Karpas-422 (cell line): ENCODE data around the gene PFN3. TPM values are rescaled to one million over a fixed set of nuclear protein-coding genes. Genes with fewer than 3 reads are reported as not detected.

Source experiments
- DNase-seq: peaks from one replicate; pipeline ENCODE4 v3.0.0-alpha.2; 2015
- H2AFZ ChIP-seq: fragments of 200-600 bp; sonication (generic); 2 replicates; pipeline ENCODE4 v1.6.1; 2014; ENCODE audit warnings: antibody characterized with exemption, low read length, mixed read lengths
- H3K27ac ChIP-seq: fragments of 200-600 bp; sonication (generic); 2 replicates; pipeline ENCODE4 v1.5.1; 2014; ENCODE audit warnings: mild to moderate bottlenecking, low read length, moderate library complexity
- H3K27me3 ChIP-seq: fragments of 200-600 bp; sonication (generic); 2 replicates; pipeline ENCODE4 v1.6.1; 2014; ENCODE audit warnings: low read length, mixed read lengths
- H3K36me3 ChIP-seq: fragments of 200-600 bp; sonication (generic); 2 replicates; pipeline ENCODE4 v1.6.1; 2014; ENCODE audit warnings: low read length, mixed read lengths; ENCODE audit not compliant: insufficient read depth
- H3K4me1 ChIP-seq: fragments of 200-600 bp; sonication (generic); 2 replicates; pipeline ENCODE4 v1.6.1; 2014; ENCODE audit warnings: mild to moderate bottlenecking, low read length, mixed read lengths
- H3K4me2 ChIP-seq: fragments of 200-600 bp; sonication (generic); 2 replicates; pipeline ENCODE4 v1.6.1; 2014; ENCODE audit warnings: low read length, low read depth, mild to moderate bottlenecking; ENCODE audit not compliant: poor library complexity, severe bottlenecking
- H3K4me3 ChIP-seq: fragments of 200-600 bp; sonication (generic); 2 replicates; pipeline ENCODE4 v1.5.1; 2014; ENCODE audit warnings: mild to moderate bottlenecking, antibody characterized with exemption, low read length, mixed read lengths
- H3K79me2 ChIP-seq: fragments of 200-600 bp; sonication (generic); 2 replicates; pipeline ENCODE4 v1.6.1; 2014; ENCODE audit warnings: mild to moderate bottlenecking, low read length, mixed read lengths
- H3K9ac ChIP-seq: fragments of 200-600 bp; sonication (generic); 2 replicates; pipeline ENCODE4 v1.6.0; 2014; ENCODE audit warnings: low read length
- H3K9me2 ChIP-seq: fragments of 200-600 bp; sonication (generic), shearing (Covaris generic); replicated peaks from 2 replicates; pipeline ENCODE4 v1.6.0; 2014; ENCODE audit warnings: mild to moderate bottlenecking, low read length, moderate library complexity; ENCODE audit not compliant: insufficient read depth
- H3K9me3 ChIP-seq: fragments of 300-700, 200-600 bp; sonication (generic); 2 replicates; pipeline ENCODE4 v1.6.1; 2014; ENCODE audit warnings: low read length, mixed read lengths
- H4K20me1 ChIP-seq: fragments of 200-600 bp; sonication (generic); 2 replicates; pipeline ENCODE4 v1.6.1; 2014; ENCODE audit warnings: mild to moderate bottlenecking, antibody characterized with exemption, low read length, low read depth; ENCODE audit not compliant: insufficient read depth
- total RNA-seq: library from RNA; depleted of rRNA; stranded (reverse); fragments of >200 nt; shearing (Covaris generic); gene quantifications from 2 replicates; pipeline ENCODE4 v1.2.3, GENCODE V29; 2014; ENCODE audit warnings: low replicate concordance

The PFN3 gene
- total RNA-seq, 1 experiment from 2014 or later = not detected

DNA sequence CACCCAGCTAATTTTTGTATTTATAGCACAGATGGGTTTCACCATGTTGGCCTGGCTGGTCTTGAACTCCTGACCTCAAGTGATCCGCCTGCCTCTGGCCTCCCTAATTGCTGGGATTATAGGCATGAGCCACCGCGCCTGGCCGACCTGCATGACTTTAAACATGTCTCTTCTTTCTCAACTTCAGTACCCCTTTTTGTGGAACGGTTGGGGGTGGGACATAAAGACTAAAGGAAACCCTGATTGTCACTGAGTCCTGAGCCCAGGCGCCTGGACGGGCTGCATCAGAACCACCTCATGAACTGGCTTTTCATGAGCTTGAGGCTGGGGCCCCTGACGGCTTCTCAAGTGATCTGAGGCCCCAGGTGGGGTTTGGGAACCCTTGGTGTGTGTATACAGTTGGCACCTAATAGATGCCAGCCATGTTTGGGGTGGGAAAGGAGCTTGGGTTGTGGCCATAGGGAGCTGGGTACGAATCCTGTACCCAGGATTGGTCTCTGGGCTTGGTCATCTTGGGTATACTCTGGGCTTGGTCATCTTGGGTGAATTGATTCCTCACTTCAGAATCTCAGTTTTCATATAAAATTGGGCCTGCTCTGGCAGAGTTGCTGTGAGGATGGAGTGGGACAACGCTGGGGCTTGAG is 28.2 kb upstream of the PFN3 start:
- Histone ChIP-seq H3K9me2 (no peaks in the 10 kb centered on the region), H3K27me3 (no peaks in the 10 kb centered on the region), H3K27ac (peak overlapping the region; percentile 84), H3K4me2 (peak overlapping the region; percentile 95), H4K20me1 (peaks cover 20% of the 10 kb centered on the region; the same call in 1 of the 2 replicates), H2AFZ (no peak overlapping the region), H3K9me3 (no peaks in the 10 kb centered on the region), H3K36me3 (peaks cover 16% of the 10 kb centered on the region), H3K9ac (peak overlapping the region; percentile 92), H3K4me3 (peak overlapping the region; percentile 90), H3K79me2 (peaks cover 49% of the 10 kb centered on the region), H3K4me1 (peaks cover 58% of the 10 kb centered on the region)
- no peak for DNase-seq

DNA sequence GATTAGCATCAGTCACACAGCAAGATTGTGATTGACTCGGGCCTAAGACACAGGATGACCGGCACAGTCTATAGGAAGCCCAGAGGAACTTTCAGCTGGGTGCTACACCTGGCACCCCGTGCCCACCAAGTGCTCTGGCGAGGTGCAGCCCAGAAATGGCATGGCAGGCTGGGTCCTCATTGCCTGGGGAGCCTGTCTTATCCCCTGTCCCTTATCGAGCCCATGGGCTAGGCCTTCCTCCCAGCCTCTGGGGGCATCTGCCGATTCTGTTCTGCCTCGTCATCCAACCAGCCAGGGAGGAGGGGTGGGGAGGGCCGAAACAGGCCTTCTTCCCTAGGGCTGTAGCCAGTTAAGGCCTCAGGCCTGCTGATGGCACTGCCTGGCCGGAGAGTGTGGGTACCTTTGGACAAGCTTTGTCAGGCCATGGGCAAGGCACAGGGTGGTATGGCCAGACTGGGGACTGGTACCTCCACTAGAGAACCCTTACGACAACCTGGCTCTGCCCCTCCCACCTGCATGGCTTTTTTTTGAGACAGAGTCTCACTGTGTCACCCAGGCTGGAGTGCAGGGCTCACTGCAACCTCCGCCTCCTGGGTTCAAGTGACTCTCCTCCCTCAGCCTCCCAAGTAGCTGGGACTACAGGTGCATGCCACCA is 27.6 kb upstream of the PFN3 start:
- H3K9me2 ChIP-seq = no peaks in the 10 kb centered on the region
- no peak overlapping the region for H2AFZ ChIP-seq
- H3K9me3 ChIP-seq = no peaks in the 10 kb centered on the region
- peak overlapping the region; percentile 92 for H3K9ac ChIP-seq
- H3K27ac ChIP-seq = peak overlapping the region; percentile 84
- DNase-seq = peak; percentile 49
- H3K4me1 ChIP-seq = peaks cover 58% of the 10 kb centered on the region
- H3K79me2 ChIP-seq = peaks cover 49% of the 10 kb centered on the region
- H4K20me1 ChIP-seq = peaks cover 20% of the 10 kb centered on the region; the same call in 1 of the 2 replicates
- H3K36me3 ChIP-seq = peaks cover 12% of the 10 kb centered on the region
- H3K27me3 ChIP-seq = no peaks in the 10 kb centered on the region
- peak overlapping the region; percentile 95 for H3K4me2 ChIP-seq
- H3K4me3 ChIP-seq = peak overlapping the region; percentile 90

DNA sequence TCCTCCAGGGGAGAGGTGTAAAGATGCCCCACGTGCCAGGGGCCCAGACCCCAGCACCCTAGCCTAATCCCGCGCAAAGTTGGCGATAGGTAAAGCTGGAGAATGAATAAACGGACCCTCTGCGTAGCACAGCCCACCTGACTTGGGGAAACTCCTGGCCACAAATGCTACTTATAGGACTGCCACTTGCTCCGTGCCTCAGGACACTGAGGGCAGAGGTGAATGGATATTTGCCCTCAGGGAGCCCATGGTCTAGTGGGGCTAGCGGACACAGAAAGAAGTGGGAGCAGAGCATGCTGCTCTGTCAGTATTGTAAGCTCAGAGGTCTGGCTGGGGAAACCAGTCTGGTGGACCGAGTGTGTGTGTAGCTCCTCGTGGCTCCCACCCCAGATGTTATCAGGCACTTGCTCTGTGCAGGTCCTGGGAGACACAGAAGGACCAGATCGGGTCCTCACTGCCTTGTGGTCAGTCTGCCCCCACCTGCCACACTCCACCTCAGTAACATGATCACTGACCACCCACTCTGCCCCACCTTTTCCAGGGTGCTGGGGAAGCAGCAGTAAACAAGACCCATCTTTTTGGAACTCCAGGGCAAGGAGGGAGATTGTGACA is 26.9 kb upstream of the PFN3 start:
- DNase-seq = peak; percentile 67
- Histone ChIP-seq H3K9ac (peak overlapping the region; percentile 92), H3K4me1 (peaks cover 58% of the 10 kb centered on the region), H3K36me3 (peaks cover 5% of the 10 kb centered on the region; the same call in 1 of the 2 replicates), H3K79me2 (peaks cover 49% of the 10 kb centered on the region), H3K9me2 (no peaks in the 10 kb centered on the region), H3K4me2 (peak overlapping the region; percentile 95), H3K27me3 (no peaks in the 10 kb centered on the region), H3K27ac (peak overlapping the region; percentile 84), H3K9me3 (no peaks in the 10 kb centered on the region), H2AFZ (no peak overlapping the region), H3K4me3 (peak overlapping the region; percentile 90), H4K20me1 (peaks cover 20% of the 10 kb centered on the region; the same call in 1 of the 2 replicates)

DNA sequence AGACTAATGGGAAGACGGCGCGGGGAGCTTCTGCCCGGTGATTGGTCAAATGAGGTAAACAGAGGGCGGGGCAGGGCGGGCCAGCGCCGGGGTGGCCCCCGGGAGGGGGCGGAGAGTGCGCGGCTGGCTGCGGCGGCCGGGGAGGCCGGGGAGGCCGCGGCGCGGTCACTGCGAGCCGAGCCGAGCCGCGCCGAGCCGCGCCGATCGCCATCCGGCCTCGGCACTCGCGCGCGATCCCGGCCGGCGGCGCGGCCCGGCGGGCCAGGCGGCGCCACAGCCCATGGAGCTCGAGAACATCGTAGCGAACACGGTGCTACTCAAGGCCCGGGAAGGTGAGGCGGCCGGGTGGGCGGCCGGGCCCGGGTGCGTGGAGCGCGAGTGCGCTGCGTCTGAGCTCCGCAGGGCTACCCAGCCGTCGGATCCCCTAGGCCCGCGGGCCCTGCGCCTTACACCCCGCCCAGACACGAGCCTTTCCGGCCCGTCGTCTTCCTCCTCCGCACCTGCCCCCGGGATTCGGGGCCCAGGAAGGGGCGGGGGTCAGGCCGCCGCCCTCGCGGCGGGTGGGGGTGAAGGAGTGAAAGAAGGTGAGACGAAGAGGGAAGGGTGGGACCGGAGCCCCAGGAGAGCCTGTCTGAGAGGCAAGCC is 26.2 kb upstream of the PFN3 start, which contains the start of gene GRK6:
Gene GRK6 (plus strand): TSS at position 111 of the 645 bp plus-strand sequence. CDS start 170 bp downstream, at position 281.
- Histone ChIP-seq H3K4me1 (peaks cover 55% of the 10 kb centered on the region), H4K20me1 (peaks cover 20% of the 10 kb centered on the region; the same call in 1 of the 2 replicates), H3K4me2 (peak within 1 kb of the TSS; percentile 95), H3K27ac (peak within 1 kb of the TSS; percentile 84), H3K36me3 (no peaks in the 10 kb centered on the region), H3K9me2 (no peaks in the 10 kb centered on the region), H3K27me3 (no peaks in the 10 kb centered on the region), H3K9me3 (no peaks in the 10 kb centered on the region), H3K79me2 (peaks cover 47% of the 10 kb centered on the region), H3K4me3 (peak within 1 kb of the TSS; percentile 90), H2AFZ (peak within 1 kb of the TSS; percentile 63), H3K9ac (peak within 1 kb of the TSS; percentile 92)
- DNase-seq = peak; percentile 88

DNA sequence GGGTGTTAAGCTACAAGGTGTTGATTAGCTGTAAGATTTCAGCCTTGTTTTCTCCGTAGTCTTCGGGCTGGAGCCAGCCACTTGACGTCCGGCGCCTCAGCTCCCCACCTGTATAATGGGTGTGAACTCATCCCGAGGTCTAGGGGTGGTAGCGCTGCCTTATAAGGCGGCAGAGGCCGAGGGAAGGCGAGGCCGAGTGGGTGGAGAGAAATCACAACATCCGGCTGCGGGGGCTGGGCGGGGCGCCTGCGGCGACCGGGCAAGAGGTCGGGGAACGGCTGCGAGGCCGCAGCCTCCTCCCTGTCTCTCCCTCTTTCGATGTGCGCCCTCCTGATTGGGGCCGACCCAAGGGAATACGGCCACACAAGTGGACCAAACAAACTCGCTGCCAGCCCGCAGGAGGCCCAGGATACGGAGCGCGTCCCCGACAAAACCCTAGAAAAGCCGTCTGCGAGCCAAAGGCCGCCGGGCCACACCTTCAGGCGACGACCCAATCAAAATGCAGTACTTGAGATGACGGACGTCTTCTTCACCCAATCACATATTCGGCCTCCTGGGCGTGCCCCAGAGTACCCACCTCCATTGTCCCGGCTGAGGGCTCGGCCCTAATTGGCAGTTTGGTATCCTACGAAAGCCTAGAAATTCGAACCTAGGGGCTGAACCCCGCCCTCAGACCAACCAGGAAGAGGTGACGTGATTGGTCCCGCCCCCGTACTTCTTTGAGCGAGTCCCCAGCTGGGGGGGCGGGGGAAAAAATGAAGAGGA is 25.5 kb upstream of the PFN3 start:
- Histone ChIP-seq H3K27ac (no peak overlapping the region; the same call in 1 of the 2 replicates), H3K79me2 (peaks cover 43% of the 10 kb centered on the region), H2AFZ (peak overlapping the region; percentile 63), H3K9me3 (no peaks in the 10 kb centered on the region), H3K36me3 (no peaks in the 10 kb centered on the region), H4K20me1 (peaks cover 20% of the 10 kb centered on the region; the same call in 1 of the 2 replicates), H3K4me1 (peaks cover 48% of the 10 kb centered on the region), H3K27me3 (no peaks in the 10 kb centered on the region), H3K9ac (peak overlapping the region; percentile 78), H3K9me2 (no peaks in the 10 kb centered on the region), H3K4me3 (peak overlapping the region; percentile 73), H3K4me2 (peak overlapping the region; percentile 83)
- peak; percentile 100 for DNase-seq

DNA sequence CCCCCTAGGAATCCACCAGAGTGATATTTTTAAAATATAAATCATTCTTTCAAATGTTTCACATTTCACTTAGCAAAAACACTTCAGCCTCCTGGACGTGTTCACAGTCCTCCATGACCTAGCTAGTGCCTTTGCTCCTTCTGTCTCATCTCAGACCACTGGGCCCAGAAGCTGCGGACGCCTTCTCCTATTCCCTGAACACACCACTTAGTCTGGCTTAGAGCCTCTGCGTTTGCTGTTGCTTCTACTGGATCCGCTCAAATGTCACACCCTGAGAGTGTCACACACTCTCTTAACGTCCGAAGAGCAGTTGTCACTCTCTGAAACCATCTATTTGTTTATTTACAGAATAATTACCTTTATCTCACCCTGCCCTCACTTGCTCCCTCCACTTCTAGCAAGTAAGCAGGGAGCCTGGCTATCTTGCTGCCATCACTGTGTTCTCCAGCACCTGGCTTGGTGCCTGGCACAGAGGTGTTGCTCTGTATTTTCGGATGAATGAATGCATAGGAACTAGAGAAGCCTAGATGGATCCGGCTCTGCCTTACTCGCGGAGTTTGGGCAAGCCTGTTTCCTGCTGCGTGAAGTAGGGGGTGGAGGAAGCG is 24.8 kb upstream of the PFN3 start:
- H3K9me2 ChIP-seq = no peaks in the 10 kb centered on the region
- H3K9ac ChIP-seq = peak overlapping the region; percentile 78
- H3K79me2 ChIP-seq = peaks cover 36% of the 10 kb centered on the region
- H3K36me3 ChIP-seq = no peaks in the 10 kb centered on the region
- no peaks in the 10 kb centered on the region for H3K9me3 ChIP-seq
- H2AFZ ChIP-seq = peak overlapping the region; percentile 63
- peaks cover 20% of the 10 kb centered on the region; the same call in 1 of the 2 replicates for H4K20me1 ChIP-seq
- H3K4me3 ChIP-seq = peak overlapping the region; percentile 73
- H3K27ac ChIP-seq = no peak overlapping the region
- H3K4me1 ChIP-seq = peaks cover 42% of the 10 kb centered on the region
- peak overlapping the region; percentile 83 for H3K4me2 ChIP-seq
- DNase-seq = no peak
- no peaks in the 10 kb centered on the region for H3K27me3 ChIP-seq

DNA sequence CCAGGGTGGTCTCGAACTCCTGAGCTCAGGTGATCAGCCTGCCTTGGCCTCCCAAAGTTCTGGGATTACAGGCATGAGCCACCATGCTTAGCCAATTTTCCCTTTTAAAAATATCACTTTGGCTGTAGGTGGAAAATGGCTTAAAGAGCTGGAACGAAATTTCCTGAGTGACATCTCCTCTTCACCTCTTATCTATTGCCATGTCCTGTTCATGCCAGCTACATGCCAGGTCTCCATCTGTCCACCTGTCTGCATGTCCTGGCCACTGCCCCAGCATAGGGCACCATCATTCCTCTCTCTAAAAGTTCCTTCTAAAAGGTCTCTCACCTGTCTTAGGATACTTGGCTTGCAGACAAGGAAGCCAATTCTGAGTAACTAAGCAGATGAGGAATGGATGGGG is 23.2 kb upstream of the PFN3 start:
- no peak overlapping the region for H3K9ac ChIP-seq
- H2AFZ ChIP-seq = no peak overlapping the region
- peaks cover 17% of the 10 kb centered on the region; the same call in 1 of the 2 replicates for H4K20me1 ChIP-seq
- no peaks in the 10 kb centered on the region for H3K9me2 ChIP-seq
- no peaks in the 10 kb centered on the region for H3K27me3 ChIP-seq
- H3K36me3 ChIP-seq = no peaks in the 10 kb centered on the region
- DNase-seq = no peak
- peaks cover 25% of the 10 kb centered on the region for H3K4me1 ChIP-seq
- H3K9me3 ChIP-seq = no peaks in the 10 kb centered on the region
- no peak overlapping the region for H3K4me2 ChIP-seq
- no peak overlapping the region for H3K27ac ChIP-seq
- no peak overlapping the region for H3K4me3 ChIP-seq
- peaks cover 20% of the 10 kb centered on the region for H3K79me2 ChIP-seq
